Measurements from ENCODE around the gene PDLIM1. TPM values are rescaled to one million over a fixed set of nuclear protein-coding genes. Genes with fewer than 3 reads are reported as not detected.

The PDLIM1 gene
- total and polyA plus RNA-seq, 2 experiments from 2014 or later: 75.7 to 335 TPM

- Histone ChIP-seq H3K27me3 (no peaks in the 10 kb centered on the region), H3K27ac (no peak overlapping the region), H3K9me3 (ENCODE audit: low read depth) (no peaks in the 10 kb centered on the region), H3K4me1 (ENCODE audit: low read depth) (peaks cover 30% of the 10 kb centered on the region), H3K4me3 (no peak overlapping the region), H3K36me3 (no peaks in the 10 kb centered on the region)
- no peak for DNase-seq (ENCODE audit: low read depth in 1 of 2, low spot score in 1 of 2)
- TF ChIP-seq, protein P1, sequence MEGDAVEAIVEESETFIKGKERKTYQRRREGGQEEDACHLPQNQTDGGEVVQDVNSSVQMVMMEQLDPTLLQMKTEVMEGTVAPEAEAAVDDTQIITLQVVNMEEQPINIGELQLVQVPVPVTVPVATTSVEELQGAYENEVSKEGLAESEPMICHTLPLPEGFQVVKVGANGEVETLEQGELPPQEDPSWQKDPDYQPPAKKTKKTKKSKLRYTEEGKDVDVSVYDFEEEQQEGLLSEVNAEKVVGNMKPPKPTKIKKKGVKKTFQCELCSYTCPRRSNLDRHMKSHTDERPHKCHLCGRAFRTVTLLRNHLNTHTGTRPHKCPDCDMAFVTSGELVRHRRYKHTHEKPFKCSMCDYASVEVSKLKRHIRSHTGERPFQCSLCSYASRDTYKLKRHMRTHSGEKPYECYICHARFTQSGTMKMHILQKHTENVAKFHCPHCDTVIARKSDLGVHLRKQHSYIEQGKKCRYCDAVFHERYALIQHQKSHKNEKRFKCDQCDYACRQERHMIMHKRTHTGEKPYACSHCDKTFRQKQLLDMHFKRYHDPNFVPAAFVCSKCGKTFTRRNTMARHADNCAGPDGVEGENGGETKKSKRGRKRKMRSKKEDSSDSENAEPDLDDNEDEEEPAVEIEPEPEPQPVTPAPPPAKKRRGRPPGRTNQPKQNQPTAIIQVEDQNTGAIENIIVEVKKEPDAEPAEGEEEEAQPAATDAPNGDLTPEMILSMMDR (IDR thresholded peaks at IDR 0.05; ENCODE audit: low read depth, low read length): no peak
Measured at GRCh38 chr10:95329296-95329695, 38.5 kb upstream of the PDLIM1 start.

DNA sequence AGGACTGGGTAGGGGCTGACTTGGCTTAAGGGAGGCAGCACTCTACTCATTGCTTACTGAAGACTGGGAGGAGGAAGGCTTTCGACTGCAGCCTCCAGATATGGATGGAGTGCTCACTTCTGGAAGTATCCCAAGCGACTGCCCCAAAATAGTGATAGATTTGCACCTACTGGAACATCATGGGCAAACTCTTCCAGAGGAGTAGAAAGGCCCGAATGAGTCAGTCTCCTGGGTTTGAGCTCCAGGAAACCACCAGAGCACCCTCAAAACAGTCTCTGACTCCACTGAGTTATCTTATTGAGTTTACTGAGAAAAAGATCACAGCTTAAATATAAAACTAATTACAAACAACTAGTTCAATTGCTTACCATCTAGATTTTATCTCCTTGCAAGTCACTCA lies 37.2 kb upstream of the PDLIM1 start:
- DNase-seq (ENCODE audit: low read depth in 1 of 2, low spot score in 1 of 2): no peak
- Histone ChIP-seq H3K36me3 (no peaks in the 10 kb centered on the region), H3K27me3 (no peaks in the 10 kb centered on the region), H3K9me3 (ENCODE audit: low read depth) (no peaks in the 10 kb centered on the region), H3K4me3 (no peak overlapping the region), H3K27ac (peak overlapping the region; percentile 69), H3K4me1 (ENCODE audit: low read depth) (peaks cover 43% of the 10 kb centered on the region)
- TF ChIP-seq, protein P1 (IDR thresholded peaks at IDR 0.05; ENCODE audit: low read depth, low read length): no peak

DNA sequence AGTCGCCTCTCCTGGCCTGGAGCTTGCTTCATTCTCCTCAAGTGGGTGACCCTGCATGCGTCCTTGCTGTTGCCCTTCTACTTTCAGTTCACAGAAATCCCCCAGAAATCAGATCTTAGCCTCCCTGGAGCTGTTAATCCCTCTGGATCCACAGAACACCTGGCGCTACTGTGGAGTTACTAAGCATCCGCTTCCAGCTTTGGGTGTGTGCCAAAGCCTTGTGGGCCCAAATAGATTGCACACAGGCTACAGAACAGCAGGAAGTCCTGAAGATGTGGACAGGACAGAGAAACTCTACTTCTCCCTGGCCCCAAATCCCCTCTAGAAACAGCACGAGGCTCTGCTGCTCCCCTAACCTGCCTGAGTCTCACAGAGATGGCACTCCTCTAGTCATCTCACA lies 36.6 kb upstream of the PDLIM1 start:
- peak; percentile 44 to 72 for DNase-seq (ENCODE audit: low read depth in 1 of 2, low spot score in 1 of 2)
- TF ChIP-seq, protein P1 (IDR thresholded peaks at IDR 0.05; ENCODE audit: low read depth, low read length): no peak
- no peak overlapping the region for H3K4me3 ChIP-seq
- peaks cover 49% of the 10 kb centered on the region for H3K4me1 ChIP-seq (ENCODE audit: low read depth)
- H3K27ac ChIP-seq: peak overlapping the region; percentile 69
- H3K36me3 ChIP-seq: no peaks in the 10 kb centered on the region
- no peaks in the 10 kb centered on the region for H3K9me3 ChIP-seq (ENCODE audit: low read depth)
- no peaks in the 10 kb centered on the region for H3K27me3 ChIP-seq

DNA sequence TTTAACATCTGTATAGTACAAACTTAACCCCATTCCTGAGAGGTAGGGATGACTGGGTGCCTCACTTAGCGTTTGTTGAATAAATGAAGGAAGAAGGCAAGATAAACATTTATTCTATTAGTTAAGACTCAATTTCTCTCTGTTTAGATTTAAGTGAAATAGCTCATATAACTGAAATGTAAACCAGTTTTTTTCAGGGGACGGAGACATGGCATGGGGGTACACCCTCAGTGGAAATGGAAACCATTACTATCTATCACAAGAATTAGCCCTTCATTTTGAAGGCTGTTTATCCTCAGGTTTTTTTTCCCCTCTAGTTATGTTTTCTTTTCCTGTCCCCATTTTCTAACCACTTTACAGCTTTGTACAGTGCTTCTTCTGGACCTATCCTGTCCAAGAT lies 35.6 kb upstream of the PDLIM1 start:
- no peaks in the 10 kb centered on the region for H3K27me3 ChIP-seq
- peak overlapping the region; percentile 69 for H3K27ac ChIP-seq
- H3K36me3 ChIP-seq: no peaks in the 10 kb centered on the region
- DNase-seq (ENCODE audit: low read depth in 1 of 2, low spot score in 1 of 2): no peak
- no peak overlapping the region for H3K4me3 ChIP-seq
- TF ChIP-seq, protein P1 (IDR thresholded peaks at IDR 0.05; ENCODE audit: low read depth, low read length): no peak
- H3K9me3 ChIP-seq (ENCODE audit: low read depth): no peaks in the 10 kb centered on the region
- peaks cover 49% of the 10 kb centered on the region for H3K4me1 ChIP-seq (ENCODE audit: low read depth)

- TF ChIP-seq, protein P1 (IDR thresholded peaks at IDR 0.05; ENCODE audit: low read depth, low read length): no peak
- Histone ChIP-seq H3K36me3 (no peaks in the 10 kb centered on the region), H3K4me1 (ENCODE audit: low read depth) (peaks cover 49% of the 10 kb centered on the region)
Measured at GRCh38 chr10:95325863-95326262, 35.1 kb upstream of the PDLIM1 start.

More at GRCh38 chr10:95325863-95326262, 35.1 kb upstream of the PDLIM1 start:
- Histone ChIP-seq H3K27me3 (no peaks in the 10 kb centered on the region), H3K4me3 (no peak overlapping the region), H3K9me3 (ENCODE audit: low read depth) (no peaks in the 10 kb centered on the region), H3K27ac (peak overlapping the region; percentile 69)
- DNase-seq (ENCODE audit: low read depth in 1 of 2, low spot score in 1 of 2): no peak
